HEK293 (cell line): ENCODE data around the gene PLA2G1B.

ENCODE experiments used
- CTCF ChIA-PET: fragments of 350-600 bp; formaldehyde crosslinking; extraction: SDS; loops from one replicate; lab custom pipeline; 2021; ENCODE audit warnings: antibody characterized with exemption; lab: Yijun Ruan, JAX
- POLR2A ChIA-PET: fragments of 300-600 bp; formaldehyde crosslinking; extraction: SDS; loops from one replicate; lab custom pipeline; 2020; ENCODE audit warnings: antibody characterized with exemption, inconsistent platforms; lab: Yijun Ruan, JAX
- H3K27ac ChIP-seq: fragments of 200-500 bp; sonication (Bioruptor generic); 2 replicates; pipeline ENCODE4 v1.5.1; 2014; ENCODE audit warnings: low read depth, low read length, control low read depth, inconsistent platforms; ENCODE audit errors: extremely low read depth
- H3K36me3 ChIP-seq, 2 experiments: fragments of 200-500 bp in 1 of 2; sonication (Bioruptor generic) in 1 of 2; 1 replicate in 1 of 2; 2 replicates in 1 of 2; pipeline ENCODE4 v1.5.1; 2014 to 2017; ENCODE audit warnings: inconsistent platforms in 2 of 2, low read length in 2 of 2; ENCODE audit not compliant: control insufficient read depth in 2 of 2, insufficient read depth in 1 of 2
- H3K4me1 ChIP-seq: fragments of 200-500 bp; sonication (Bioruptor generic); 2 replicates; pipeline ENCODE4 v1.5.1; 2014; ENCODE audit warnings: mild to moderate bottlenecking, low read length, inconsistent platforms; ENCODE audit not compliant: control insufficient read depth, insufficient read depth
- H3K4me3 ChIP-seq: 2 replicates; pipeline ENCODE4 v1.5.1; 2011; ENCODE audit warnings: low read depth, mild to moderate bottlenecking, control low read depth, low read length, moderate library complexity
- H3K9me3 ChIP-seq: fragments of 200-500 bp; sonication (Bioruptor generic); 2 replicates; pipeline ENCODE4 v1.5.1; 2014; ENCODE audit warnings: low read depth, low read length, inconsistent platforms; ENCODE audit not compliant: control insufficient read depth, insufficient read depth
- GFI1B ChIP-seq: fragments of 450-650 bp; formaldehyde crosslinking; IDR thresholded peaks from 2 replicates; pipeline ENCODE4 v1.5.1; 2016; ENCODE audit warnings: missing biosample characterization, missing genetic modification characterization
- GLI4 ChIP-seq: fragments of 450-650 bp; formaldehyde crosslinking; IDR thresholded peaks from 2 replicates; pipeline ENCODE4 v1.5.1; 2016; ENCODE audit warnings: missing biosample characterization, missing genetic modification characterization
- HOXA7 ChIP-seq: sonication (generic); formaldehyde crosslinking; IDR thresholded peaks from 2 replicates; pipeline ENCODE4 v1.8.1; 2022; ENCODE audit warnings: missing genetic modification reagents, borderline replicate concordance
- MYNN ChIP-seq: fragments of 450-650 bp; formaldehyde crosslinking; IDR thresholded peaks from 2 replicates; pipeline ENCODE4 v1.5.1; 2016; ENCODE audit warnings: missing biosample characterization, missing genetic modification characterization, borderline replicate concordance
- TRIM28 ChIP-seq: IDR thresholded peaks from 2 replicates; pipeline ENCODE4 v1.6.1; 2011; ENCODE audit warnings: low read length, control low read depth, borderline replicate concordance
- YY2 ChIP-seq: fragments of 450-650 bp; formaldehyde crosslinking; IDR thresholded peaks from 2 replicates; pipeline ENCODE4 v1.5.1; 2016; ENCODE audit warnings: missing biosample characterization, missing genetic modification characterization
- ZBTB1 ChIP-seq: fragments of 450-650 bp; formaldehyde crosslinking; IDR thresholded peaks from 2 replicates; pipeline ENCODE4 v1.5.1; 2016; ENCODE audit warnings: missing biosample characterization, missing genetic modification characterization
- ZNF112 ChIP-seq: fragments of 450-650 bp; formaldehyde crosslinking; IDR thresholded peaks from 2 replicates; pipeline ENCODE4 v1.5.0; 2017; ENCODE audit warnings: missing biosample characterization, missing genetic modification characterization
- ZNF121 ChIP-seq: fragments of 450-650 bp; formaldehyde crosslinking; IDR thresholded peaks from 2 replicates; pipeline ENCODE4 v1.5.1; 2016; ENCODE audit warnings: missing biosample characterization, missing genetic modification characterization
- ZNF146 ChIP-seq: fragments of 450-650 bp; formaldehyde crosslinking; IDR thresholded peaks from 2 replicates; pipeline ENCODE4 v1.5.1; 2016; ENCODE audit warnings: missing biosample characterization, missing genetic modification characterization
- ZNF169 ChIP-seq: fragments of 450-650 bp; formaldehyde crosslinking; IDR thresholded peaks from 2 replicates; pipeline ENCODE4 v1.5.1; 2016; ENCODE audit warnings: missing biosample characterization, missing genetic modification characterization
- ZNF174 ChIP-seq: fragments of 450-650 bp; formaldehyde crosslinking; IDR thresholded peaks from 2 replicates; pipeline ENCODE4 v1.5.0; 2017; ENCODE audit warnings: missing biosample characterization, mild to moderate bottlenecking, missing genetic modification characterization
- ZNF184 ChIP-seq: fragments of 450-650 bp; IDR thresholded peaks from 2 replicates; pipeline ENCODE4 v1.5.1; 2018; ENCODE audit warnings: missing biosample characterization, mild to moderate bottlenecking, missing genetic modification characterization
- ZNF211 ChIP-seq: fragments of 450-650 bp; formaldehyde crosslinking; IDR thresholded peaks from 2 replicates; pipeline ENCODE4 v1.5.1; 2016; ENCODE audit warnings: low read depth, missing biosample characterization, missing genetic modification characterization
- ZNF274 ChIP-seq, 2 experiments: fragments of 200-500 bp in 1 of 2; fragments of 450-650 bp in 1 of 2; sonication (Bioruptor generic) in 1 of 2; formaldehyde crosslinking in 1 of 2; IDR thresholded peaks; 2 replicates each; pipeline versions ENCODE4 v1.5.1 to v1.6.1; 2014 to 2016; ENCODE audit warnings: borderline replicate concordance in 1 of 2, inconsistent platforms in 1 of 2, low read length in 1 of 2, missing biosample characterization in 1 of 2, missing genetic modification characterization in 1 of 2
- ZNF280C ChIP-seq: fragments of 450-650 bp; formaldehyde crosslinking; IDR thresholded peaks from 2 replicates; pipeline ENCODE4 v1.5.1; 2016; ENCODE audit warnings: missing biosample characterization, missing genetic modification characterization
- ZNF324 ChIP-seq: fragments of 450-650 bp; formaldehyde crosslinking; IDR thresholded peaks from 2 replicates; pipeline ENCODE4 v1.5.1; 2016; ENCODE audit warnings: missing biosample characterization, missing genetic modification characterization
- ZNF37A ChIP-seq: fragments of 450-650 bp; IDR thresholded peaks from 2 replicates; pipeline ENCODE4 v1.5.1; 2018; ENCODE audit warnings: missing biosample characterization, missing genetic modification characterization
- ZNF48 ChIP-seq: fragments of 450-650 bp; formaldehyde crosslinking; IDR thresholded peaks from 2 replicates; pipeline ENCODE4 v1.5.1; 2016; ENCODE audit warnings: missing biosample characterization, missing genetic modification characterization
- ZNF501 ChIP-seq: fragments of 450-650 bp; formaldehyde crosslinking; IDR thresholded peaks from 2 replicates; pipeline ENCODE4 v1.5.1; 2016; ENCODE audit warnings: missing biosample characterization, missing genetic modification characterization
- ZNF514 ChIP-seq: fragments of 450-650 bp; formaldehyde crosslinking; IDR thresholded peaks from 2 replicates; pipeline ENCODE4 v1.5.1; 2016; ENCODE audit warnings: missing biosample characterization, missing genetic modification characterization
- ZNF548 ChIP-seq: fragments of 450-650 bp; formaldehyde crosslinking; IDR thresholded peaks from 2 replicates; pipeline ENCODE4 v1.5.1; 2016; ENCODE audit warnings: missing biosample characterization, missing genetic modification characterization
- ZNF600 ChIP-seq: fragments of 450-650 bp; formaldehyde crosslinking; IDR thresholded peaks from 2 replicates; pipeline ENCODE4 v1.5.1; 2016; ENCODE audit warnings: missing biosample characterization, missing genetic modification characterization
- ZNF639 ChIP-seq: fragments of 450-650 bp; formaldehyde crosslinking; IDR thresholded peaks from 2 replicates; pipeline ENCODE4 v1.5.1; 2016; ENCODE audit warnings: missing biosample characterization, missing genetic modification characterization
- ZNF654 ChIP-seq: fragments of 450-650 bp; formaldehyde crosslinking; IDR thresholded peaks from 2 replicates; pipeline ENCODE4 v1.5.1; 2016; ENCODE audit warnings: low read depth, missing biosample characterization, missing genetic modification characterization
- TF ChIP-seq, protein P1 (sequence below): fragments of 450-650 bp; formaldehyde crosslinking; IDR thresholded peaks from 2 replicates; pipeline ENCODE4 v1.5.1; 2016; ENCODE audit warnings: missing biosample characterization, missing genetic modification characterization, low read depth
- TF ChIP-seq, protein P2 (sequence below): fragments of 450-650 bp; formaldehyde crosslinking; optimal IDR thresholded peaks from 2 replicates; pipeline ENCODE3; 2016; ENCODE audit warnings: missing biosample characterization, mild to moderate bottlenecking, missing genetic modification characterization
- TF ChIP-seq, protein P3 (sequence below): fragments of 450-650 bp; formaldehyde crosslinking; IDR thresholded peaks from 2 replicates; pipeline ENCODE4 v1.5.0; 2017; ENCODE audit warnings: missing biosample characterization, missing genetic modification characterization, borderline replicate concordance

Gene PLA2G1B

DNA sequence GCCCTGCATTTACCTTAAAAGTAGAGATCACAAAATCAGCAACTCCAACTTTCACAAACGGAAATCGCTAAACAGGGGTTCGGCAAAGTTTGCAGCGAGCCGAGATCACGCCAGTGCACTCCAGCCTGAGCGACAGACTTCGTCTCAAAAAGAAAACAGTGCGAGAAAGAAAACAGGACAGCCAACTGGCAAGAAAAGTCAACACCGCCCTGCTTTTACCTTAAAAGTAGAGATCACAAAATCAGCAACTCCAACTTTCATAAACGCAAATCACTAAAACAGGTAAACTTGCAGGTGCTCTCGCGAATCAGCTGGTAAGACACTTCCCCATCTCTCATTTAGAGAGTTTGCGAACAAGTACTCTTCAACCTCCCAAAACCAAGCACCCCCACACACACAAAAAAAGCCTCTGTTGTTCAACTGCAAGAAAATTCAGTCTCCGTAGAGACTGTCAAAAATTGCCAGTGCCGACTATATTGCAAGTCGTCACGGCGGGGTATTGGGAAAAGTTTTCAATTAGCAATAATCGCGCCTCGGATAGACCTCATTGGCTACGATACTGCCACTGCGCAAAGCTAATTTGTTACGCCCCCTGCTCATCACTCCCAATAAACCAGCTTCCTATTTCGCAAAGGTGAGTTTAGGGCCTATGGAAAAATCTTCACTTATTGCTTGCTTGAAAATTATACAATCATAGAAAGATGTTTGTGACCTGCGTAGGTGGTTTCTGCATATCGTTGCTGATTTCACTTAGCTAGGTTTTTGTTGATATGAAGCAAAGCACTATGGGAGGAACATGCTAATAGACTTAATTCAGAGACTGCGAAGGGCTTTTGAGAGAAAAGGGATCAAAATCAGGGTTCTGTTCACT lies 34.7 kb downstream of the PLA2G1B start, which contains the start of gene RNU4-1 (continued):
- no peak for TF ChIP-seq ZNF184 (tag by site-specific recombination)
- TF ChIP-seq YY2 (tag by site-specific recombination), result no peak
- no peak for TF ChIP-seq ZNF514 (tag by site-specific recombination)
- TF ChIP-seq, protein P1, sequence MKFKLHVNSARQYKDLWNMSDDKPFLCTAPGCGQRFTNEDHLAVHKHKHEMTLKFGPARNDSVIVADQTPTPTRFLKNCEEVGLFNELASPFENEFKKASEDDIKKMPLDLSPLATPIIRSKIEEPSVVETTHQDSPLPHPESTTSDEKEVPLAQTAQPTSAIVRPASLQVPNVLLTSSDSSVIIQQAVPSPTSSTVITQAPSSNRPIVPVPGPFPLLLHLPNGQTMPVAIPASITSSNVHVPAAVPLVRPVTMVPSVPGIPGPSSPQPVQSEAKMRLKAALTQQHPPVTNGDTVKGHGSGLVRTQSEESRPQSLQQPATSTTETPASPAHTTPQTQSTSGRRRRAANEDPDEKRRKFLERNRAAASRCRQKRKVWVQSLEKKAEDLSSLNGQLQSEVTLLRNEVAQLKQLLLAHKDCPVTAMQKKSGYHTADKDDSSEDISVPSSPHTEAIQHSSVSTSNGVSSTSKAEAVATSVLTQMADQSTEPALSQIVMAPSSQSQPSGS (tag by site-specific recombination), result peak; percentile 29; the same call in 1 of the 2 replicates
- no peak for TF ChIP-seq ZNF174 (tag by site-specific recombination)
- TF ChIP-seq ZNF280C, result no peak
- TF ChIP-seq ZNF600 (tag by site-specific recombination), result peak; percentile 17; the same call in 1 of the 2 replicates
- no peak for TF ChIP-seq ZNF274 (IDR thresholded peaks at IDR 0.05; ENCODE audit: low read length)
- no peak for TF ChIP-seq ZNF274 (tag by site-specific recombination; IDR thresholded peaks at IDR 0.05; ENCODE audit: borderline replicate concordance)
- TF ChIP-seq ZBTB1 (tag by site-specific recombination), result no peak; the same call in 1 of the 2 replicates
- no peak for TF ChIP-seq ZNF324
- no peak for TF ChIP-seq ZNF37A (tag by site-specific recombination)

- Histone ChIP-seq H3K27ac (peak overlapping the region; percentile 100), H3K9me3 (no peaks in the 10 kb centered on the region), H3K36me3 (no peaks in the 10 kb centered on the region), H3K4me3 (peak overlapping the region; percentile 63), H3K4me1 (no peaks in the 10 kb centered on the region)
- ChIA-PET POLR2A (interaction anchor here (0.8 to 5.2 kb wide), 21 partner anchors 10 to 303 kb away, joined by 3 to 194 read pairs (median 11); partner anchors contain the start of genes BICDL1, PLA2G1B, PXN and RAB35), CTCF (interaction anchor here (0.7 to 5.5 kb wide), 3 partner anchors 10 to 137 kb away, joined by 4 to 67 read pairs (median 32); partner anchors contain the start of gene SIRT4)
- TF ChIP-seq ZNF639 (tag by site-specific recombination) (peak; percentile 1; the same call in 1 of the 2 replicates), ZNF654 (tag by site-specific recombination) (no peak), GLI4 (tag by site-specific recombination) (peak; percentile 65; the same call in 1 of the 2 replicates), ZNF548 (tag by site-specific recombination) (no peak), TRIM28 (no peak), GFI1B (peak; percentile 43; the same call in 1 of the 2 replicates), ZNF48 (tag by site-specific recombination) (no peak), ZNF501 (0 out of 2 replicates have a peak, but pooled peaks have one; percentile 7), ZNF112 (tag by site-specific recombination) (no peak), ZNF146 (tag by site-specific recombination) (0 out of 2 replicates have a peak, but pooled peaks have one; percentile 10), MYNN (tag by site-specific recombination) (peak; percentile 1; the same call in 1 of the 2 replicates), HOXA7 (CRISPR knock-in tag) (no peak), ZBTB1 (tag by site-specific recombination) (0 out of 2 replicates have a peak, but pooled peaks have one; percentile 86), ZNF211 (tag by site-specific recombination) (no peak), ZNF121 (tag by site-specific recombination) (peak; percentile 18; the same call in 1 of the 2 replicates), ZNF169 (tag by site-specific recombination) (0 out of 2 replicates have a peak, but pooled peaks have one; percentile 8)
- TF ChIP-seq, protein P2, sequence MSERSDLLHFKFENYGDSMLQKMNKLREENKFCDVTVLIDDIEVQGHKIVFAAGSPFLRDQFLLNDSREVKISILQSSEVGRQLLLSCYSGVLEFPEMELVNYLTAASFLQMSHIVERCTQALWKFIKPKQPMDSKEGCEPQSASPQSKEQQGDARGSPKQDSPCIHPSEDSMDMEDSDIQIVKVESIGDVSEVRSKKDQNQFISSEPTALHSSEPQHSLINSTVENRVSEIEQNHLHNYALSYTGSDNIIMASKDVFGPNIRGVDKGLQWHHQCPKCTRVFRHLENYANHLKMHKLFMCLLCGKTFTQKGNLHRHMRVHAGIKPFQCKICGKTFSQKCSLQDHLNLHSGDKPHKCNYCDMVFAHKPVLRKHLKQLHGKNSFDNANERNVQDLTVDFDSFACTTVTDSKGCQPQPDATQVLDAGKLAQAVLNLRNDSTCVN (tag by site-specific recombination), result peak; percentile 34
- TF ChIP-seq, protein P3, sequence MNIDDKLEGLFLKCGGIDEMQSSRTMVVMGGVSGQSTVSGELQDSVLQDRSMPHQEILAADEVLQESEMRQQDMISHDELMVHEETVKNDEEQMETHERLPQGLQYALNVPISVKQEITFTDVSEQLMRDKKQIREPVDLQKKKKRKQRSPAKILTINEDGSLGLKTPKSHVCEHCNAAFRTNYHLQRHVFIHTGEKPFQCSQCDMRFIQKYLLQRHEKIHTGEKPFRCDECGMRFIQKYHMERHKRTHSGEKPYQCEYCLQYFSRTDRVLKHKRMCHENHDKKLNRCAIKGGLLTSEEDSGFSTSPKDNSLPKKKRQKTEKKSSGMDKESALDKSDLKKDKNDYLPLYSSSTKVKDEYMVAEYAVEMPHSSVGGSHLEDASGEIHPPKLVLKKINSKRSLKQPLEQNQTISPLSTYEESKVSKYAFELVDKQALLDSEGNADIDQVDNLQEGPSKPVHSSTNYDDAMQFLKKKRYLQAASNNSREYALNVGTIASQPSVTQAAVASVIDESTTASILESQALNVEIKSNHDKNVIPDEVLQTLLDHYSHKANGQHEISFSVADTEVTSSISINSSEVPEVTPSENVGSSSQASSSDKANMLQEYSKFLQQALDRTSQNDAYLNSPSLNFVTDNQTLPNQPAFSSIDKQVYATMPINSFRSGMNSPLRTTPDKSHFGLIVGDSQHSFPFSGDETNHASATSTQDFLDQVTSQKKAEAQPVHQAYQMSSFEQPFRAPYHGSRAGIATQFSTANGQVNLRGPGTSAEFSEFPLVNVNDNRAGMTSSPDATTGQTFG (tag by site-specific recombination), result no peak
Measured at GRCh38 chr12:120292411-120292660, 35.2 kb downstream of the PLA2G1B start.
